Measurements from ENCODE around the gene ARHGEF7. TPM values are rescaled to one million over a fixed set of nuclear protein-coding genes. Genes with fewer than 3 reads are reported as not detected.

ARHGEF7 gene
- total and polyA plus RNA-seq, 2 experiments from 2014 or later: 30.1 to 46.8 TPM

GRCh38 chr13:111339366-111340143, 224.4 kb downstream of the ARHGEF7 start:
- Histone ChIP-seq H3K9me2 (replicated peaks; ENCODE audit: insufficient read depth) (no peaks in the 10 kb centered on the region), H3K4me3 (no peak overlapping the region), H3K9me3 (ENCODE audit: low read depth) (no peaks in the 10 kb centered on the region), H3K4me2 (no peak overlapping the region), H2AFZ (no peak overlapping the region), H4K20me1 (ENCODE audit: insufficient read depth, poor library complexity, severe bottlenecking) (no peaks in the 10 kb centered on the region), H3K36me3 (replicated peaks; ENCODE audit: insufficient read depth, low read depth) (no peaks in the 10 kb centered on the region), H3K79me2 (no peaks in the 10 kb centered on the region), H3K27ac (no peak overlapping the region), H3K4me1 (ENCODE audit: insufficient read depth) (peaks cover 3% of the 10 kb centered on the region), H3K27me3 (no peaks in the 10 kb centered on the region)
- WGBS (ENCODE audit: low lambda C conversion rate, missing lambda C conversion rate): 95% methylated on average over 29 of the region's 29 CpGs
- no peak for DNase-seq (ENCODE audit: low spot score)
- TF ChIP-seq EZH2phosphoT487 (IDR thresholded peaks at IDR 0.05; ENCODE audit: low read depth, severe bottlenecking, unreplicated experiment) (no peak), CTCF (IDR thresholded peaks at IDR 0.05; ENCODE audit: poor library complexity) (no peak), EZH2 (IDR thresholded peaks at IDR 0.05; ENCODE audit: borderline replicate concordance) (no peak)

- TF ChIP-seq CTCF (IDR thresholded peaks at IDR 0.05; ENCODE audit: poor library complexity) (no peak), EZH2 (IDR thresholded peaks at IDR 0.05; ENCODE audit: borderline replicate concordance) (no peak), EZH2phosphoT487 (IDR thresholded peaks at IDR 0.05; ENCODE audit: low read depth, severe bottlenecking, unreplicated experiment) (no peak)
- Histone ChIP-seq H3K4me1 (ENCODE audit: insufficient read depth) (no peaks in the 10 kb centered on the region), H2AFZ (no peak overlapping the region), H3K36me3 (replicated peaks; ENCODE audit: insufficient read depth, low read depth) (no peaks in the 10 kb centered on the region), H3K4me2 (no peak overlapping the region), H3K27ac (no peak overlapping the region), H3K79me2 (no peaks in the 10 kb centered on the region), H3K9me2 (replicated peaks; ENCODE audit: insufficient read depth) (no peaks in the 10 kb centered on the region), H4K20me1 (ENCODE audit: insufficient read depth, poor library complexity, severe bottlenecking) (no peaks in the 10 kb centered on the region), H3K9me3 (ENCODE audit: low read depth) (no peaks in the 10 kb centered on the region), H3K27me3 (no peaks in the 10 kb centered on the region), H3K4me3 (no peak overlapping the region)
- DNase-seq (ENCODE audit: low spot score): no peak
- 94% methylated on average over 5 of the region's 5 CpGs for WGBS (ENCODE audit: low lambda C conversion rate, missing lambda C conversion rate)
Measured at GRCh38 chr13:111341886-111342285, 226.8 kb downstream of the ARHGEF7 start.

GRCh38 chr13:111342721-111343120, 227.6 kb downstream of the ARHGEF7 start:
- no peaks in the 10 kb centered on the region for H4K20me1 ChIP-seq (ENCODE audit: insufficient read depth, poor library complexity, severe bottlenecking)
- no peak overlapping the region for H2AFZ ChIP-seq
- H3K4me2 ChIP-seq: no peak overlapping the region
- TF ChIP-seq CTCF (IDR thresholded peaks at IDR 0.05; ENCODE audit: poor library complexity) (no peak), EZH2phosphoT487 (IDR thresholded peaks at IDR 0.05; ENCODE audit: low read depth, severe bottlenecking, unreplicated experiment) (no peak), EZH2 (IDR thresholded peaks at IDR 0.05; ENCODE audit: borderline replicate concordance) (no peak)
- 93% methylated on average over 9 of the region's 9 CpGs for WGBS (ENCODE audit: low lambda C conversion rate, missing lambda C conversion rate)
- H3K4me1 ChIP-seq (ENCODE audit: insufficient read depth): no peaks in the 10 kb centered on the region
- no peaks in the 10 kb centered on the region for H3K36me3 ChIP-seq (replicated peaks; ENCODE audit: insufficient read depth, low read depth)
- H3K4me3 ChIP-seq: no peak overlapping the region
- no peak for DNase-seq (ENCODE audit: low spot score)
- no peaks in the 10 kb centered on the region for H3K79me2 ChIP-seq
- H3K9me2 ChIP-seq (replicated peaks; ENCODE audit: insufficient read depth): no peaks in the 10 kb centered on the region
- no peak overlapping the region for H3K27ac ChIP-seq
- H3K27me3 ChIP-seq: no peaks in the 10 kb centered on the region
- H3K9me3 ChIP-seq (ENCODE audit: low read depth): no peaks in the 10 kb centered on the region
